Stomach smooth muscle (tissue), 2 donors: Measurements from ENCODE around the gene RPUSD3.
A peak's percentile ranks its signal among the peaks of the same experiment; 100 is the strongest.

Experiments
- H3K27ac ChIP-seq: one replicate; pipeline ENCODE4 v1.7.0; 2013; ENCODE audit warnings: mild to moderate bottlenecking, low read length, inconsistent platforms
- H3K27me3 ChIP-seq, 2 donors: one replicate each; pipeline ENCODE4 v1.7.0; 2013; ENCODE audit warnings: low read length in 2 of 2; ENCODE audit not compliant: insufficient read depth in 2 of 2, control insufficient read depth in 1 of 2
- H3K36me3 ChIP-seq, 2 donors: one replicate each; pipeline ENCODE4 v1.7.0; 2013; ENCODE audit warnings: low read length in 2 of 2; ENCODE audit not compliant: control insufficient read depth in 2 of 2, insufficient read depth in 2 of 2
- H3K4me1 ChIP-seq: one replicate; pipeline ENCODE4 v1.7.0; 2013; ENCODE audit warnings: low read length; ENCODE audit not compliant: control insufficient read depth, insufficient read depth
- H3K4me3 ChIP-seq, 2 donors: one replicate each; pipeline ENCODE4 v1.7.0; 2013; ENCODE audit warnings: low read length in 2 of 2
- H3K9ac ChIP-seq, 2 donors: one replicate each; pipeline ENCODE4 v1.7.0; 2013; ENCODE audit warnings: low read length in 2 of 2, mild to moderate bottlenecking in 1 of 2
- H3K9me3 ChIP-seq, 2 donors: one replicate each; pipeline ENCODE4 v1.7.0; 2013; ENCODE audit warnings: low read length in 2 of 2; ENCODE audit not compliant: control insufficient read depth in 2 of 2
- donor health status: healthy.
- donor health status: Pancreatic carcinoma.

Gene RPUSD3

DNA sequence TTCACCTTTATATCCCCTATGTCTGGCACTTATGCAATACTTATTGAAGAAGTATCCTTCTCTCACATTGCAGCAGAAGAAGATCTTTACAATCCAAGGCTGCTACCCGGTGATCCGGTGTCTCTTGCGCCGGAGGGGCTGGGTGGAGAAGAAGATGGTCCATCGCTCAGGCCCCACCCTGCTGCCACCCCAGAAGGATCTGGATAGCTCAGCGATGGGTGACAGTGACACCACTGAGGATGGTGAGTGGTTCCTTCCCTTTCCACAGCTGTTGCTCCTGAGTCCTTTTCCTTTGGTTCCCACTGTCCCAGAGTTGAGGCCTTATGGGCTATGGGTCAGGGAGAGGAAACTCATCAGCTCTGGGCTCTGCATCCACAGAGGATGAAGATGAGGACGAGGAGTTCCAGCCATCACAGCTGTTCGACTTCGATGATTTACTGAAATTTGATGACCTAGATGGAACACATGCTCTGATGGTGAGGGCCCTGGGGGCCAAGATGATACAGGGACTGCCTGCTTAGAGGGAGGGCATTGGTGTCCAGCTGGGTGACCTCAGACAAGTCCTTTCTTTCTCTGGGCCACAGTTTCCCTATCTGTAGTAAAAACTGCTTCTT, 30.8 kb downstream of the RPUSD3 start:
- Histone ChIP-seq H3K9ac (no peak overlapping the region), H3K36me3 (peaks cover 3 to 5% of the 10 kb centered on the region in 2 donors), H3K4me3 (no peak overlapping the region), H3K27ac (no peak overlapping the region), H3K4me1 (peaks cover 21% of the 10 kb centered on the region), H3K9me3 (no peaks in the 10 kb centered on the region), H3K27me3 (no peaks in the 10 kb centered on the region)

DNA sequence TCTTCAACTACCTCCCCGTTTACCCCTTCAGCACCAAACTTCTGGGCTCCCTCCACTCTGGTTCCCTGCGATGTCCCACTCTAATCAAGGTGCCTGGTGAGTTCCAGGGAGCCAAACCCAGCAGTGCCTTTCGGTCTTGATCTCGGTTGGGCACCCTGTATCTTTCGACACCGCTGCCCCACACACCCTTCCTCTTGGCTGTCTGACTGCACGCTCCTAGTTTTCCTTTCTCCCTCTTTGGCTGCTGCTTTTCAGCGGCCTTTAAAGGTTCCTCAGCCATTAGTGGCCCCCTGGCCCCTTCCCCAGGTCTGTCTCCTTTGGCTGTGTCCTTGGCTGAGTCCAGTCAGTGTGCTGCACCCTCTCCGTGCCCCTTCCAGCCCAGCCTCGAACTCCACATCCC, 33.0 kb downstream of the RPUSD3 start:
- Histone ChIP-seq H3K9ac (peak overlapping the region; percentile 78 to 83), H3K9me3 (no peaks in the 10 kb centered on the region), H3K36me3 (peaks cover 12 to 19% of the 10 kb centered on the region in 2 donors), H3K27me3 (no peaks in the 10 kb centered on the region), H3K27ac (peak overlapping the region; percentile 90), H3K4me1 (peaks cover 21% of the 10 kb centered on the region), H3K4me3 (peak overlapping the region; percentile 78 to 81)

DNA sequence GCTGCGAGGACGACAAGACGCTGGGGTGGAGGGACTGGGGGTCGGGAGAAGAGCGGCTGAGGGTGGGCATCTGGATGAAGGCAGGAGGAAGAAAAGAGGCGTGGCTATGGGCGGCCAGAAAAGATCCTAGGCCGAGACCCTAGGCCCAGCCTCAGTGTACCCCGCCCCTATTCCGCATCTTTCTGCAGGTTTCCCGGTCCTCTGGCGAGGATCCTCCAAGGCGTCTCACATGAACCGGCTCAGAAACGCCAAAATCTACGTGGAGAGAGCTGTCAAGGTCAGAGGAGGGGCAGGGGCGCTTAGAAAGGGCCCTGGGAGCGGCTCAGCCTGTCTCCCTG, 33.4 kb downstream of the RPUSD3 start:
- H3K36me3 ChIP-seq, result peaks cover 15 to 23% of the 10 kb centered on the region in 2 donors

GRCh38 chr3:9809615-9810432, 34.0 kb downstream of the RPUSD3 start, which contains the start of gene TTLL3:
TSS of gene TTLL3 (plus strand) at chr3:9810262. CDS start at chr3:9810662, 400 bp downstream.
- no peaks in the 10 kb centered on the region for H3K27me3 ChIP-seq
- H3K36me3 ChIP-seq, result peaks cover 16 to 29% of the 10 kb centered on the region in 2 donors
- H3K9ac ChIP-seq, result peak within 1 kb of the TSS; percentile 78 to 83
- H3K9me3 ChIP-seq, result no peaks in the 10 kb centered on the region
- H3K27ac ChIP-seq, result peak within 1 kb of the TSS; percentile 90
- H3K4me3 ChIP-seq, result peak within 1 kb of the TSS; percentile 78 to 81
- H3K4me1 ChIP-seq, result peaks cover 21% of the 10 kb centered on the region

More for the DNA sequence above, 33.4 kb downstream of the RPUSD3 start:
- no peaks in the 10 kb centered on the region for H3K27me3 ChIP-seq
- peak overlapping the region; percentile 78 to 83 for H3K9ac ChIP-seq
- peaks cover 21% of the 10 kb centered on the region for H3K4me1 ChIP-seq
- peak overlapping the region; percentile 78 to 81 for H3K4me3 ChIP-seq
- peak overlapping the region; percentile 90 for H3K27ac ChIP-seq
- no peaks in the 10 kb centered on the region for H3K9me3 ChIP-seq

GRCh38 chr3:9809239-9809614, 34.6 kb downstream of the RPUSD3 start:
- Histone ChIP-seq H3K27me3 (no peaks in the 10 kb centered on the region), H3K9ac (peak overlapping the region; percentile 78 to 83), H3K4me1 (peaks cover 21% of the 10 kb centered on the region), H3K36me3 (peaks cover 22 to 35% of the 10 kb centered on the region in 2 donors), H3K4me3 (peak overlapping the region; percentile 78 to 81), H3K27ac (peak overlapping the region; percentile 90), H3K9me3 (no peaks in the 10 kb centered on the region)

- Histone ChIP-seq H3K27me3 (no peaks in the 10 kb centered on the region), H3K4me1 (peaks cover 21% of the 10 kb centered on the region), H3K27ac (peak overlapping the region; percentile 90), H3K9me3 (no peaks in the 10 kb centered on the region), H3K4me3 (no peak overlapping the region), H3K36me3 (peaks cover 29 to 42% of the 10 kb centered on the region in 2 donors), H3K9ac (no peak overlapping the region)
These were observed 35.3 kb downstream of the RPUSD3 start for GRCh38 chr3:9808345-9809037.

DNA sequence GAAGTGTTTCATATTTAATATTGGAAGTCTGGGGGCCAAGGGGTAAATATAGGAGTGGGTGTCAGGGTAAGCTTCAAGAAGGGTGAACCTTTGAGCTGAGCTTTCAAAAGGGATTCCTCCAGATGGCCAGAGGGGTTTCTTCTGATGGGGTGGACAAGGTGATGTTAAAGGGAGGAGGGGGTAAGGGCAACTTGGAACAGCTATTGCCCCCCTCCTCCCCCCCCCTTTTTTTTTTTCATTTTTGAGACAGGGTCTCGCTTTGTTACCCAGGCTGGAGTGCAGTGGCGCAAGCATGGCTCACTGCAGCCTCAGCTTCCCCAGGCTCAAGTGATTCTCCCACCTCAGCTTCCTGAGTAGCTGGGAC, 35.8 kb downstream of the RPUSD3 start:
- Histone ChIP-seq H3K27ac (no peak overlapping the region), H3K27me3 (no peaks in the 10 kb centered on the region), H3K4me3 (no peak overlapping the region), H3K9ac (no peak overlapping the region), H3K4me1 (peaks cover 21% of the 10 kb centered on the region), H3K36me3 (peaks cover 33 to 47% of the 10 kb centered on the region in 2 donors), H3K9me3 (no peaks in the 10 kb centered on the region)

GRCh38 chr3:9806688-9807589, 36.9 kb downstream of the RPUSD3 start:
- Histone ChIP-seq H3K27ac (no peak overlapping the region), H3K9ac (no peak overlapping the region), H3K27me3 (no peaks in the 10 kb centered on the region), H3K9me3 (no peaks in the 10 kb centered on the region), H3K36me3 (peaks cover 33 to 45% of the 10 kb centered on the region in 2 donors), H3K4me3 (no peak overlapping the region), H3K4me1 (peaks cover 21% of the 10 kb centered on the region)

- no peaks in the 10 kb centered on the region for H3K27me3 ChIP-seq
- H3K36me3 ChIP-seq, result peaks cover 40 to 51% of the 10 kb centered on the region in 2 donors
- no peak overlapping the region for H3K9ac ChIP-seq
- no peak overlapping the region for H3K27ac ChIP-seq
- H3K4me1 ChIP-seq, result peaks cover 20% of the 10 kb centered on the region
- H3K4me3 ChIP-seq, result no peak overlapping the region
- no peaks in the 10 kb centered on the region for H3K9me3 ChIP-seq
These were observed 37.7 kb downstream of the RPUSD3 start for GRCh38 chr3:9806137-9806536.

DNA sequence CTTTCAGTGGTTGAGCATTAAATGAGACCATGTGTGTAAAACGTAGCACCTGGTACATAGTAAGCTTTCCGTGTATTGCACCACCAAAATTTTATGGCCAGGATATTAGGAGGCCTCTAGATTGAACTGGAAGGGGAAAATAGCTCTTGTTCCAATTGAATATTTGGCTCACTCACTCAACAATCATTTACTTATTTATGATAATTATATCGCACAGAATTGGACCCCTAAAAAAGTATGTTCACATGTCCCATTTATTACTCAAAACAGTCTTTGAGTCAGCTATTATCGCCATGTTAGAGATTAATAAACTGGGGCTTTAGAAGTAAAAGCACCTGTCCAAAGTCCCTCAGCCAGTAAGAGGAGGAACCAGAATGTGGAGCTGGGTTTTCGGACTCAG, 38.8 kb downstream of the RPUSD3 start:
- peaks cover 12% of the 10 kb centered on the region for H3K4me1 ChIP-seq
- H3K36me3 ChIP-seq, result peaks cover 44 to 59% of the 10 kb centered on the region in 2 donors
- no peak overlapping the region for H3K9ac ChIP-seq
- H3K27me3 ChIP-seq, result no peaks in the 10 kb centered on the region
- H3K27ac ChIP-seq, result no peak overlapping the region
- H3K4me3 ChIP-seq, result no peak overlapping the region
- H3K9me3 ChIP-seq, result no peaks in the 10 kb centered on the region
